Stomach (tissue), 9 donors: Measurements from ENCODE around the gene MIA. TPM values are rescaled to one million over a fixed set of nuclear protein-coding genes. Genes with fewer than 3 reads are reported as not detected.

Experiments used
- DNase-seq, 2 donors: peaks; one replicate each; pipeline versions ENCODE4 v3.0.0 to v3.0.0-alpha.2; 2013 to 2019
- H3K27ac ChIP-seq, 5 donors: fragments of 200-600 bp in 4 of 5; sonication (generic) in 4 of 5; one replicate each; pipeline ENCODE4 v1.5.1; 2013 to 2019; ENCODE audit warnings: mild to moderate bottlenecking in 1 of 5, moderate library complexity in 1 of 5
- H3K27me3 ChIP-seq, 3 donors: fragments of 200-600 bp; sonication (generic); one replicate each; pipeline ENCODE4 v1.5.1; 2017 to 2019; ENCODE audit warnings: mixed run types in 1 of 3
- H3K36me3 ChIP-seq, 4 donors: fragments of 200-600 bp; sonication (generic); 1 replicate in 3 of 4; 2 replicates in 1 of 4; pipeline ENCODE4 v1.5.1; 2016 to 2019
- H3K4me1 ChIP-seq, 4 donors: fragments of 200-600 bp; sonication (generic); one replicate each; pipeline ENCODE4 v1.5.1; 2016 to 2019
- H3K4me3 ChIP-seq, 4 donors: fragments of 200-600 bp; sonication (generic) in 3 of 4; one replicate each; pipeline ENCODE4 v1.5.1; 2016 to 2019; ENCODE audit warnings: mild to moderate bottlenecking in 1 of 4
- H3K9me3 ChIP-seq, 4 donors: fragments of 200-600 bp; sonication (generic); one replicate each; pipeline ENCODE4 v1.5.1; 2016 to 2019
- CTCF ChIP-seq, 7 experiments: fragments of 450-650 bp in 4 of 7; fragments of 200-600 bp in 3 of 7; sonication (generic) in 3 of 7; IDR thresholded peaks; one replicate each; pipeline ENCODE4 v1.5.1; 2016 to 2019; ENCODE audit warnings: antibody characterized with exemption in 7 of 7, control low read depth in 2 of 7, mild to moderate bottlenecking in 1 of 7
- EP300 ChIP-seq: sonication (generic); formaldehyde crosslinking; IDR thresholded peaks from one replicate; pipeline ENCODE4 v1.6.1; 2017; ENCODE audit warnings: antibody characterized with exemption
- POLR2A ChIP-seq, 4 donors: fragments of 450-650 bp; IDR thresholded peaks; one replicate each; pipeline ENCODE4 v1.6.1; 2016; ENCODE audit warnings: antibody characterized with exemption in 4 of 4, control low read depth in 2 of 4, mild to moderate bottlenecking in 1 of 4, moderate library complexity in 1 of 4
- POLR2AphosphoS5 ChIP-seq, 3 donors: sonication (generic); formaldehyde crosslinking; IDR thresholded peaks; one replicate each; pipeline ENCODE4 v1.6.1; 2016; ENCODE audit warnings: antibody characterized with exemption in 3 of 3
- WGBS, 5 donors: extraction: QIAGEN DNeasy Blood & Tissue Kit in 3 of 5; methylation state at CpG; one replicate each; pipeline versions ENCODE4 v1.1.5 to v1.1.7; 2013 to 2018; 5-methylcytosine and 5-hydroxymethylcytosine counted together
- intact Hi-C: fragments of 100-400 bp; cut with DNase I; formaldehyde crosslinking; loops from one replicate; pipeline ENCODE4 v1.15.1; 2023; ENCODE audit warnings: low total_unique reads
- polyA plus RNA-seq, 3 donors: library from polyadenylated mRNA; stranded (reverse); fragments of 200-250 nt; gene quantifications; one replicate each; pipeline ENCODE4 v1.2.3, GENCODE V29; 2013
- total RNA-seq, 5 donors: library from RNA; depleted of rRNA; stranded (reverse); fragments of >200 nt; gene quantifications; one replicate each; pipeline versions ENCODE4 v1.1.0 to v1.2.3, GENCODE V29; 2014 to 2016
- donor health status: healthy with polysubstance abuse.
- donor health status: Bipolar disorder and iron deficiency.
- donor health status: healthy.

The MIA gene
- total and polyA plus RNA-seq, 8 donors, result 2.8 to 10.1 (median 5.5) TPM; not detected in 4

- H3K27me3 ChIP-seq, result no peaks in the 10 kb centered on the region
- no peak for DNase-seq
- no peaks in the 10 kb centered on the region for H3K9me3 ChIP-seq
- TF ChIP-seq POLR2AphosphoS5 (IDR thresholded peaks at IDR 0.05), result no peak
- no peak for TF ChIP-seq EP300
- TF ChIP-seq POLR2A (IDR thresholded peaks at IDR 0.05), result no peak
- TF ChIP-seq CTCF (IDR thresholded peaks at IDR 0.05), result no peak
- peaks cover 0 to 22% (median 18%) of the 10 kb centered on the region in 4 donors for H3K4me1 ChIP-seq
- H3K36me3 ChIP-seq, result peaks cover 32 to 78% (median 67%) of the 10 kb centered on the region in 4 donors
- peak overlapping the region in 4 of 5 donors; percentile 16 to 62 (median 52) for H3K27ac ChIP-seq
- intact Hi-C loops, result no loop called here
- WGBS, 5 donors, result 77 to 86% (median 79%) methylated on average over 5 to 16 of the region's 16 CpGs
- no peak overlapping the region for H3K4me3 ChIP-seq
These were observed 35.2 kb upstream of the MIA start for GRCh38 chr19:40739871-40740703.

- no peaks in the 10 kb centered on the region for H3K27me3 ChIP-seq
- 59 to 84% (median 71%) methylated on average over 5 to 6 of the region's 6 CpGs for WGBS, 5 donors
- intact Hi-C loops, result no loop called here
- peaks cover 0 to 23% (median 20%) of the 10 kb centered on the region in 4 donors for H3K4me1 ChIP-seq
- no peak overlapping the region for H3K4me3 ChIP-seq
- peak overlapping the region in 4 of 5 donors; percentile 16 to 62 (median 60) for H3K27ac ChIP-seq
- no peak for DNase-seq
- no peak for TF ChIP-seq EP300
- peak in 1 of 3 donors; percentile 28 for TF ChIP-seq POLR2AphosphoS5 (IDR thresholded peaks at IDR 0.05)
- no peaks in the 10 kb centered on the region for H3K9me3 ChIP-seq
- peaks cover 25 to 71% (median 60%) of the 10 kb centered on the region in 4 donors for H3K36me3 ChIP-seq
These were observed 34.6 kb upstream of the MIA start for GRCh38 chr19:40740747-40741146.

- Histone ChIP-seq H3K4me3 (no peak overlapping the region), H3K4me1 (peaks cover 0 to 23% (median 14%) of the 10 kb centered on the region in 4 donors), H3K36me3 (peaks cover 23 to 61% (median 50%) of the 10 kb centered on the region in 4 donors), H3K27me3 (no peaks in the 10 kb centered on the region), H3K27ac (peak overlapping the region in 3 of 5 donors; percentile 58 to 61 (median 61)), H3K9me3 (no peaks in the 10 kb centered on the region)
- DNase-seq, result no peak
- TF ChIP-seq POLR2AphosphoS5 (IDR thresholded peaks at IDR 0.05) (no peak), POLR2A (IDR thresholded peaks at IDR 0.05) (no peak), EP300 (no peak), CTCF (IDR thresholded peaks at IDR 0.05) (no peak)
- intact Hi-C loops, result no loop called here
- WGBS, 5 donors, result 78 to 87% (median 84%) methylated on average over 10 of the region's 10 CpGs
These were observed 33.6 kb upstream of the MIA start for GRCh38 chr19:40741527-40742390.

GRCh38 chr19:40742477-40742876 is 32.8 kb upstream of the MIA start:
- H3K4me3 ChIP-seq, result no peak overlapping the region
- H3K27ac ChIP-seq, result no peak overlapping the region
- DNase-seq, result no peak
- H3K36me3 ChIP-seq, result peaks cover 16 to 54% (median 43%) of the 10 kb centered on the region in 4 donors
- intact Hi-C loops, result no loop called here
- H3K4me1 ChIP-seq, result peaks cover 0 to 23% (median 15%) of the 10 kb centered on the region in 4 donors
- H3K27me3 ChIP-seq, result no peaks in the 10 kb centered on the region
- H3K9me3 ChIP-seq, result no peaks in the 10 kb centered on the region
- TF ChIP-seq CTCF (IDR thresholded peaks at IDR 0.05) (no peak), EP300 (no peak)
- 46 to 79% (median 61%) methylated on average over 9 to 17 of the region's 17 CpGs for WGBS, 5 donors
